Urinary bladder (tissue), 4 donors: ENCODE results near the gene RNF5. TPM values are rescaled to one million over a fixed set of nuclear protein-coding genes. Genes with fewer than 3 reads are reported as not detected.
"Not testable (repeated sequence)": the region's sequence is repeated elsewhere in the genome, so short reads cannot be mapped to it uniquely, and the experiment has no call there.

Experiments
- DNase-seq: peaks from one replicate; pipeline ENCODE4 v3.0.0-alpha.2; 2015; ENCODE audit errors: extremely low spot score
- H3K27ac ChIP-seq: one replicate; pipeline ENCODE4 v1.5.1; 2013; ENCODE audit warnings: low read depth, mild to moderate bottlenecking, moderate library complexity
- H3K36me3 ChIP-seq: one replicate; pipeline ENCODE4 v1.6.1; 2013; ENCODE audit warnings: mild to moderate bottlenecking, moderate library complexity; ENCODE audit not compliant: insufficient read depth
- H3K4me1 ChIP-seq: one replicate; pipeline ENCODE4 v1.6.1; 2013; ENCODE audit warnings: mild to moderate bottlenecking, moderate library complexity; ENCODE audit not compliant: insufficient read depth
- H3K4me3 ChIP-seq: one replicate; pipeline ENCODE4 v1.5.1; 2013; ENCODE audit warnings: low read depth, low read length
- WGBS: extraction: QIAGEN DNeasy Blood & Tissue Kit; methylation state at CpG from one replicate; pipeline ENCODE4 v1.1.7; 2013; 5-methylcytosine and 5-hydroxymethylcytosine counted together
- polyA plus RNA-seq: library from polyadenylated mRNA; stranded (reverse); fragments of 200-250 nt; gene quantifications from one replicate; pipeline ENCODE4 v1.2.3, GENCODE V29; 2013
- total RNA-seq: library from RNA; depleted of rRNA; stranded (reverse); fragments of >200 nt; gene quantifications from one replicate; pipeline ENCODE4 v1.2.3, GENCODE V29; 2014
- donor health status: healthy with polysubstance abuse.
- donor health status: healthy.

RNF5 gene
- total and polyA plus RNA-seq, 2 donors: 30.1 to 102 TPM

DNA sequence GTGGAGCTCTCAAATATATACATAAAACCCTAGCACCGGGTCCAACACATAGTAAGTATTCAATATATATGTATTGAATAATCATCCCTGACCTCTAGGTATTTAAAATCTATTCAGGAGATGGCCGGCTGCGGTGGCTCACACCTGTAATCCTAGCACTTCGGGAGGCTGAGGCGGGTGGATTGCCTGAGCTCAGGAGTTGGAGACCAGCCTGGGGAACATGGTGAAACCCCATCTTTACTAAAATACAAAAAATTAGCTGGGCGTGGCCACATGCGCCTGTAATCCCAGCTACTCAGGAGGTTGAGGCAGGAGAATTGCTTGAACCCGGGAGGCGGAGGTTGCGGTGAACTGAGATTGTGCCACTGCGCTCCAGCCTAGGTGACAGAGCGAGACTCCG is 14.9 kb downstream of the RNF5 start:
- H3K36me3 ChIP-seq, DNase-seq, H3K4me3 ChIP-seq, H3K4me1 ChIP-seq, H3K27ac ChIP-seq: not testable (repeated sequence)
- 78% methylated on average over 13 of the region's 13 CpGs for WGBS

GRCh38 chr6:32194388-32194787 is 16.2 kb downstream of the RNF5 start:
- Histone ChIP-seq H3K36me3 (no peaks in the 10 kb centered on the region), H3K27ac (no peak overlapping the region), H3K4me1 (no peaks in the 10 kb centered on the region), H3K4me3 (no peak overlapping the region)
- WGBS: 93% methylated on average over 4 of the region's 4 CpGs
- DNase-seq: no peak

- Histone ChIP-seq H3K36me3 (no peaks in the 10 kb centered on the region), H3K27ac (peak overlapping the region; percentile 76), H3K4me3 (peak overlapping the region; percentile 6), H3K4me1 (no peaks in the 10 kb centered on the region)
- DNase-seq: no peak
- WGBS: 15% methylated on average over 15 of the region's 15 CpGs
Observed at GRCh38 chr6:32194825-32195651, 16.8 kb downstream of the RNF5 start.

- peak overlapping the region; percentile 41 for H3K4me3 ChIP-seq
- no peaks in the 10 kb centered on the region for H3K4me1 ChIP-seq
- H3K27ac ChIP-seq: no peak overlapping the region
- H3K36me3 ChIP-seq: no peaks in the 10 kb centered on the region
- DNase-seq: peak; percentile 99
- WGBS: under 1% methylated on average over 25 of the region's 25 CpGs
Observed at GRCh38 chr6:32195652-32195901, 17.4 kb downstream of the RNF5 start.

GRCh38 chr6:32195902-32196681 is 17.9 kb downstream of the RNF5 start:
- DNase-seq: peak; percentile 87
- no peaks in the 10 kb centered on the region for H3K4me1 ChIP-seq
- peak overlapping the region; percentile 97 for H3K27ac ChIP-seq
- peak overlapping the region; percentile 41 for H3K4me3 ChIP-seq
- WGBS: under 1% methylated on average over 58 of the region's 58 CpGs
- no peaks in the 10 kb centered on the region for H3K36me3 ChIP-seq

DNA sequence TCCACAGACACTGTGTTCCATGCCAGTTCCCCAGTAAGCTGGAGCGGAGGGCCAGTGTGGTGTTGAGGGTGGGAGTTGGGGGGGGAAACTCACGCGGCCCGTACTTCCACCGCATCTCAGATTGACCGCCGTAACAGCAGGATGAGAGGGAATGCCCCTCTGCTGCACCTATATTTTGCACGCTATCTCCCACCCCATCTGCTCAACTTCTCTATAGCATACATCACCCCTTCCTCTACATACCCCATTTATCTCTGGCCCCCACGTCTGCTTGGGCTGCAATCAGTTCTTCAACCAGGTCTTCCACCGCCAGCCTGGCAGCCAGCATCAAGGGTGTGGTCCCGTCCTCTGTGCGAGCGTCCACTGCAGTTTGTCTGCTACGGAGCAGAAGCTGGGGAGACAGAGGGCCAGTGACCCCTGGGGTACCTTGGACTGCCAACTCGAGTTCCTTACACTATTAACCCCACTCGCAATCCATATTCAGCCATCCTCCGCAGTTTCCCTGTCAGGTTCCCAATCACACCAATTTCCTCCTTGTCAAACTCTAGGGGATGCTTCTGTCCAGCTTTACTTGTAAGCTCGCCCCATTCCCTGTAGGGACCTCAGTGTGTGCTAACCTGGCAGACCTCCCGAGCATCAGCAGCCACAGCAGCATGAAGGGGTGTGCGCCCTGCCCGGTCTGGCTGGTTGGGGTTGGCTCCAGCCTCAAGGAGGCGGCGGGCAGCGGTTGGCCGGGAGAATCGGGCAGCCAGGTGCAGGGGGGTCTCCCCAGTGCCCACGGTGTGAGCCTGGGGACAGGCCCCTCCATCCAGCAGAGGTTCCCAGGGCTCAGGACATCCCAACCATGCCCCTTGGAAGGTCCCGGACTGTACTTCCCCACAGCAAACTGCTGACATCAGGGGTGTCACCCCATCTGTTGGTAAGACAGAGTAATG is 18.7 kb downstream of the RNF5 start:
- WGBS: 20% methylated on average over 28 of the region's 28 CpGs

DNA sequence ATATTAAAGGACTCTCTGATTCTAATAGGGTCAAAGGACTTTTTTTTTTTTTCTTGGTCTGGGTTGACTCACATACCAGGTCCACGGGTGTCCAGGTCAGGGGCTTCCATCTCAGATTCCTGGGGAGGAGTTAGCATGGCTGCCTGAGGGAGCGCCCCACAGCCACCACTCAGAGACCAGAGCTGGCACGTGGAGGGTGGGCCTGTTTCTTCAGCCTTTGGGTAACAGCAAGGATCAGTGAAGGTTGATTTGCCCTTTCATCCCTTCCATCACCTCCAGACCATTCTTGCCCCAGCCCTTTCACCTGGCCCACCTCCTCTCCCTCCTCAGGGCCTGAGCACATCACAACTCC is 20.1 kb downstream of the RNF5 start:
- 75% methylated on average over 3 of the region's 3 CpGs for WGBS
- Histone ChIP-seq H3K36me3 (no peaks in the 10 kb centered on the region), H3K4me1 (no peaks in the 10 kb centered on the region), H3K4me3 (no peak overlapping the region), H3K27ac (no peak overlapping the region)
- no peak for DNase-seq

More for the DNA sequence above, 18.7 kb downstream of the RNF5 start:
- H3K27ac ChIP-seq: peak overlapping the region; percentile 97
- H3K36me3 ChIP-seq: no peaks in the 10 kb centered on the region
- H3K4me3 ChIP-seq: peak overlapping the region; percentile 41
- DNase-seq: no peak
- no peaks in the 10 kb centered on the region for H3K4me1 ChIP-seq

- Histone ChIP-seq H3K4me1 (no peaks in the 10 kb centered on the region), H3K36me3 (no peaks in the 10 kb centered on the region), H3K4me3 (no peak overlapping the region), H3K27ac (no peak overlapping the region)
- 84% methylated on average over 17 of the region's 17 CpGs for WGBS
- DNase-seq: no peak
Observed at GRCh38 chr6:32198866-32199265, 20.7 kb downstream of the RNF5 start.

- no peak overlapping the region for H3K27ac ChIP-seq
- 89% methylated on average over 13 of the region's 13 CpGs for WGBS
- H3K36me3 ChIP-seq: no peaks in the 10 kb centered on the region
- H3K4me1 ChIP-seq: no peaks in the 10 kb centered on the region
- no peak for DNase-seq
- H3K4me3 ChIP-seq: no peak overlapping the region
Observed at GRCh38 chr6:32200711-32201475, 22.7 kb downstream of the RNF5 start.

DNA sequence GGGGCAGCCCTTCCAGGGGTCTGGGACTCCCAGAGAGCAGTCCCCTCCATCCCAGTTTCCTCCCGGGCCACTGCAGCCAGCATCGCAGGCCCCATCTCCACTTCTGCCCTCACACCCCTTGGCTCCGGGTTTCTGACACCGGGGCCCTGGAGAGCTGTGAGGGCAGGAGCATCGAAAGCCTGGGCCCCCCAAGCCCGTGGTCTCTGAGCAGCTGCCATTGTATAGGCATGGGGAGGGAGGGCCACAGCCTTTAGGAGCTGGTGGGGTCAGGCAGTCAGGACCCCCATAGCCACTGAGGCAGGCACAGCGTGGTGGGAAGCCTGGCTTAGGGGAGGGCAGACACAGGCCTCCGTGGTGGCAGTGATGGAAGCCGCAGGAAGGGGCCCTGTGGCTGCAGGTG is 24.0 kb downstream of the RNF5 start:
- H3K36me3 ChIP-seq: no peaks in the 10 kb centered on the region
- DNase-seq: no peak

DNA sequence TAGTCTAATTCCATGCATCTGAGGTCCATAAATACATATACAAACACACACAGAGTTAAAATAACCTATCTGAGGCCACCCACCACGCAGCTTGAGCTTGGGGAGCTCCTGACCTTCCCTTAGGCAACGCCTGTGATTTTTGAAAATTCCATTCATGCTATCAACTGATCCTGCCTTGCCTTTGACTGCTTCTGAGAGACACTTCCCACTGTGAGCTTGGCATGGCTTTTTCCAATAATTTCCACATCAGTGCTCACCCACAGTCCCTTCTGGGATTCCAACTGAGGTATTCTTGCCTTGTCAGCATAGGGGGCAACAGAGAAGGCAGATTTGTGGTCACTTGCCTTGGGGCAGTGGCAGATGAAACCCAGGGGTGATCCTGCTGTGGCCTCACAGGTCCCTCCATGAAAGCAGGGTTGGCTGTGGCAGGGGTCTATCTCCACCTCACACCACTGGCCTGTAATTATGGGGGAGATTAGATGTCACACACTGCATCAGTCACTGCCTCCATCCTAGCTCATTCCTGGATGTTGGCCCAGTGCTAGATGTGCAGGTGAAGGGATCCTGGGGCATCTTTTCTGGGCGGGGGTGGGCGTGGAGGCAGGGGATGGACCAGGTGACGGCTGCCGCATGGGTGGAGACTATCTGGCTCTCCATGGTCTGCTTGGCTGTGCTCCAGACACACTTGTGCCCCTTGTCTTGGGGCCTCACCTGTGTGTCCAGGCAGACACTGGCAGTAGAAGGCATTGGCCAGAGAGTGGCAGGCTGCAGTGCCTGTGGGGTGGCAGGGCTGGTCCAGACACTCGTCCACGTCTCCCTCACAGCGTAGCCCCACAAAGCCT is 25.4 kb downstream of the RNF5 start:
- H3K36me3 ChIP-seq: no peaks in the 10 kb centered on the region
- 78% methylated on average over 9 of the region's 9 CpGs for WGBS
- no peak overlapping the region for H3K27ac ChIP-seq
- no peaks in the 10 kb centered on the region for H3K4me1 ChIP-seq
- no peak overlapping the region for H3K4me3 ChIP-seq
- DNase-seq: no peak

More for the DNA sequence above, 24.0 kb downstream of the RNF5 start:
- no peak overlapping the region for H3K27ac ChIP-seq
- H3K4me3 ChIP-seq: no peak overlapping the region
- no peaks in the 10 kb centered on the region for H3K4me1 ChIP-seq
- 83% methylated on average over 9 of the region's 9 CpGs for WGBS

DNA sequence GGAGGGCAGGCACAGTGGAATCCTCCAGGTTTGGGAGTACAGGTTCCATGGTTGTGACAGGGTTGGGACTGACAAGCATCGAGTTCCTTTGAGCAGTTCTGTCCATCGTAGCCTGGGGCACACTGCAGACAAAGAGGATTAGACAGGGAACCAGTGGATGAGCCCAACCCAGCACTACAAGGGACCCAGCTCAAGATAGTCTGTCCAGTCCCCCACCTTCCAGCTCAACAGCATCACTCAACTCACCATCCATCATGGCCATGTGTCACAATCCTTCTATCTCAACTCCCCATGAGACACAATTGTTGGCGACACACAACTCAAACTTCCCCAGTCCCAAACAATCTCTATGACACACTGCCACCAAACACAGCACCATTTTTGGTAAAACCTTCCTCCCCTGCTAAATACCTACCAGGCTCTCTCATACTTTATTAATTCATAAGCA is 26.1 kb downstream of the RNF5 start:
- 87% methylated on average over 3 of the region's 3 CpGs for WGBS
- Histone ChIP-seq H3K27ac (no peak overlapping the region), H3K36me3 (no peaks in the 10 kb centered on the region), H3K4me1 (no peaks in the 10 kb centered on the region), H3K4me3 (no peak overlapping the region)
- DNase-seq: no peak
